ENCODE measurements around the gene ATE1. TPM values are rescaled to one million over a fixed set of nuclear protein-coding genes. Genes with fewer than 3 reads are reported as not detected.

Gene ATE1
- total and polyA plus RNA-seq, 10 of the 15 experiments (the other 5 are each of a cell fraction or from before 2014, with no cell fraction given): 4.3 to 22.7 (median 15.9) TPM

DNA sequence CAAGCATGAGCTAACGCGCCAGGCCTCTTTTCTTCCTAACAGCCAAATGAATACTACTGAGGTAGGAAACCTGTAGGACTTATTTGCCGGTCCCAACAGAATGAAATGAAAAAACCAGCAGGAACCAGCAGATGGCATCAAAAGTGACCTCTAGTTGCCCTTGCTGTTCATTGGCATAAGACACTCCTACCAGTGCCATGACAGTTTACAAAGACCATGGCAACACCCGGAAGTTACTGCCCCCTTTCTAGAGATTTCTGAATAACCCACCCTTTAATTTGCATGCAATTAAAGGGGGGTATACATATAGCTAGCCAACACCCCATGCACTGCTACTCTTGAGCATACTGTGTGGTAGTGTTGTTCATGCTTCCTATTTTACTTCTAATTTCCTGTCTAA, 65.2 kb downstream of the ATE1 start:
- FAIRE-seq: no peak
- Histone ChIP-seq H3K79me2 (ENCODE audit: control insufficient read depth, insufficient read depth, low read length) (no peaks in the 10 kb centered on the region), H3K36me3 (ENCODE audit: control insufficient read depth in 2 of 2, insufficient read depth in 2 of 2, low read length in 1 of 2) (no peaks in the 10 kb centered on the region; a peak in 1 of 4 replicates), H3K9ac (ENCODE audit: control insufficient read depth, insufficient read depth, low read length) (no peak overlapping the region), H3K9me3 (replicated peaks; ENCODE audit: control insufficient read depth, insufficient read depth, low read length) (no peaks in the 10 kb centered on the region; the same call in 2 of the 3 replicates), H3K27ac (ENCODE audit: control insufficient read depth, insufficient read depth) (no peak overlapping the region), H3K4me3 (no peak overlapping the region), H2AFZ (ENCODE audit: control insufficient read depth, low read depth, low read length) (no peak overlapping the region), H3K4me1 (ENCODE audit: control insufficient read depth, insufficient read depth, low read length) (no peaks in the 10 kb centered on the region), H3K27me3 (replicated peaks in 1 of 2; ENCODE audit: control insufficient read depth in 2 of 2, insufficient read depth in 2 of 2, low read length in 1 of 2) (no peaks in the 10 kb centered on the region), H4K20me1 (ENCODE audit: control insufficient read depth, insufficient read depth) (no peaks in the 10 kb centered on the region), H3K4me2 (ENCODE audit: control insufficient read depth, insufficient read depth) (no peak overlapping the region)
- ChIA-PET POLR2A (interaction anchor here (0.6 kb wide), 1 partner anchor 30 kb away, joined by 7 read pairs; no protein-coding TSS in a partner anchor), CTCF (no interaction called here), RAD21 (ENCODE audit: unreplicated experiment) (no interaction called here), SMC1A (ENCODE audit: uncharacterized antibody, unreplicated experiment) (interaction anchor here (0.8 to 1.1 kb wide), 2 partner anchors 15 to 17 kb away, joined by 3 read pairs; no protein-coding TSS in a partner anchor)
- TF ChIP-seq MEF2B (IDR thresholded peaks at IDR 0.05; ENCODE audit: partially characterized antibody, poor library complexity, severe bottlenecking): no peak
- TF ChIP-seq, protein P1, sequence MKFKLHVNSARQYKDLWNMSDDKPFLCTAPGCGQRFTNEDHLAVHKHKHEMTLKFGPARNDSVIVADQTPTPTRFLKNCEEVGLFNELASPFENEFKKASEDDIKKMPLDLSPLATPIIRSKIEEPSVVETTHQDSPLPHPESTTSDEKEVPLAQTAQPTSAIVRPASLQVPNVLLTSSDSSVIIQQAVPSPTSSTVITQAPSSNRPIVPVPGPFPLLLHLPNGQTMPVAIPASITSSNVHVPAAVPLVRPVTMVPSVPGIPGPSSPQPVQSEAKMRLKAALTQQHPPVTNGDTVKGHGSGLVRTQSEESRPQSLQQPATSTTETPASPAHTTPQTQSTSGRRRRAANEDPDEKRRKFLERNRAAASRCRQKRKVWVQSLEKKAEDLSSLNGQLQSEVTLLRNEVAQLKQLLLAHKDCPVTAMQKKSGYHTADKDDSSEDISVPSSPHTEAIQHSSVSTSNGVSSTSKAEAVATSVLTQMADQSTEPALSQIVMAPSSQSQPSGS (IDR thresholded peaks at IDR 0.05; ENCODE audit: low read length): no peak
- no peak for TF ChIP-seq STAT3 (IDR thresholded peaks at IDR 0.05; ENCODE audit: low read depth, low read length)
- TF ChIP-seq EGR1 (IDR thresholded peaks at IDR 0.05; ENCODE audit: borderline replicate concordance in 1 of 2, low read depth in 2 of 2, low read length in 2 of 2): no peak
- no peak for TF ChIP-seq NFYA (IDR thresholded peaks at IDR 0.05; ENCODE audit: borderline replicate concordance, low read depth, low read length)
- no peak for TF ChIP-seq NFYB (IDR thresholded peaks at IDR 0.05; ENCODE audit: insufficient read depth, low read depth, low read length)
- TF ChIP-seq, protein P2, sequence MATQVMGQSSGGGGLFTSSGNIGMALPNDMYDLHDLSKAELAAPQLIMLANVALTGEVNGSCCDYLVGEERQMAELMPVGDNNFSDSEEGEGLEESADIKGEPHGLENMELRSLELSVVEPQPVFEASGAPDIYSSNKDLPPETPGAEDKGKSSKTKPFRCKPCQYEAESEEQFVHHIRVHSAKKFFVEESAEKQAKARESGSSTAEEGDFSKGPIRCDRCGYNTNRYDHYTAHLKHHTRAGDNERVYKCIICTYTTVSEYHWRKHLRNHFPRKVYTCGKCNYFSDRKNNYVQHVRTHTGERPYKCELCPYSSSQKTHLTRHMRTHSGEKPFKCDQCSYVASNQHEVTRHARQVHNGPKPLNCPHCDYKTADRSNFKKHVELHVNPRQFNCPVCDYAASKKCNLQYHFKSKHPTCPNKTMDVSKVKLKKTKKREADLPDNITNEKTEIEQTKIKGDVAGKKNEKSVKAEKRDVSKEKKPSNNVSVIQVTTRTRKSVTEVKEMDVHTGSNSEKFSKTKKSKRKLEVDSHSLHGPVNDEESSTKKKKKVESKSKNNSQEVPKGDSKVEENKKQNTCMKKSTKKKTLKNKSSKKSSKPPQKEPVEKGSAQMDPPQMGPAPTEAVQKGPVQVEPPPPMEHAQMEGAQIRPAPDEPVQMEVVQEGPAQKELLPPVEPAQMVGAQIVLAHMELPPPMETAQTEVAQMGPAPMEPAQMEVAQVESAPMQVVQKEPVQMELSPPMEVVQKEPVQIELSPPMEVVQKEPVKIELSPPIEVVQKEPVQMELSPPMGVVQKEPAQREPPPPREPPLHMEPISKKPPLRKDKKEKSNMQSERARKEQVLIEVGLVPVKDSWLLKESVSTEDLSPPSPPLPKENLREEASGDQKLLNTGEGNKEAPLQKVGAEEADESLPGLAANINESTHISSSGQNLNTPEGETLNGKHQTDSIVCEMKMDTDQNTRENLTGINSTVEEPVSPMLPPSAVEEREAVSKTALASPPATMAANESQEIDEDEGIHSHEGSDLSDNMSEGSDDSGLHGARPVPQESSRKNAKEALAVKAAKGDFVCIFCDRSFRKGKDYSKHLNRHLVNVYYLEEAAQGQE (IDR thresholded peaks at IDR 0.05; ENCODE audit: low read depth, low read length): no peak
- no peak for TF ChIP-seq RCOR1 (conservative IDR thresholded peaks at IDR 0.05; ENCODE audit: low read depth, low read length)
- TF ChIP-seq RUNX3 (IDR thresholded peaks at IDR 0.05; ENCODE audit: low read length): no peak
- no peak for TF ChIP-seq HDAC6 (IDR thresholded peaks at IDR 0.05; ENCODE audit: unreplicated experiment)
- 98% methylated on average over 4 of the region's 4 CpGs for WGBS (ENCODE audit: insufficient coverage, insufficient replicate concordance, low lambda C conversion rate, missing lambda C conversion rate)
- intact Hi-C loops (cut with micrococcal nuclease; ENCODE audit: unreplicated experiment) (no loop called here), in situ Hi-C loops (cut with MboI) (no loop called here)
- BruUV-seq (replicated peaks): no TSS peak
- no peak for ATAC-seq
- DNase-seq (ENCODE audit: low read depth, low spot score): no peak

Measured in GM12878 (cell line).